SK-N-SH (cell line): ENCODE results near the gene GFI1B.

Source experiments
- CTCF ChIP-seq: fragments of 200-600 bp; sonication (generic); IDR thresholded peaks from 2 replicates; pipeline ENCODE4 v1.6.1; 2017; ENCODE audit warnings: antibody characterized with exemption, mild to moderate bottlenecking, moderate library complexity
- ELF1 ChIP-seq: IDR thresholded peaks from 2 replicates; pipeline ENCODE4 v1.4.0; 2012
- IRF3 ChIP-seq: fragments of 150-350 bp; IDR thresholded peaks from 2 replicates; pipeline ENCODE4 v1.6.1; 2016; ENCODE audit warnings: mild to moderate bottlenecking, low read depth, low read length
- JUND ChIP-seq: IDR thresholded peaks from 2 replicates; pipeline ENCODE4 v1.4.0; 2012
- POLR2AphosphoS5 ChIP-seq: IDR thresholded peaks from 2 replicates; pipeline ENCODE4 v1.6.1; 2012; ENCODE audit warnings: low read depth, low read length
- RAD21 ChIP-seq: IDR thresholded peaks from 2 replicates; pipeline ENCODE4 v1.6.1; 2012; ENCODE audit warnings: mild to moderate bottlenecking, low read length
- RFX5 ChIP-seq: IDR thresholded peaks from 2 replicates; pipeline ENCODE4 v1.6.1; 2012; ENCODE audit warnings: mild to moderate bottlenecking, improper control_type of control experiment, low read length
- YY1 ChIP-seq: IDR thresholded peaks from 2 replicates; pipeline ENCODE4 v1.4.0; 2012; ENCODE audit warnings: low read depth, mild to moderate bottlenecking

GRCh38 chr9:133009906-133010582, 31.6 kb downstream of the GFI1B start:
- no peak for TF ChIP-seq IRF3
- TF ChIP-seq RAD21 = no peak
- TF ChIP-seq YY1 = no peak
- no peak for TF ChIP-seq JUND
- TF ChIP-seq POLR2AphosphoS5 = no peak
- no peak for TF ChIP-seq CTCF
- no peak for TF ChIP-seq ELF1
- no peak for TF ChIP-seq RFX5
